Gastroesophageal sphincter (tissue), 3 donors: ENCODE data around the gene TAS1R3.

Experiments
- CTCF ChIP-seq, 4 experiments: fragments of 200-600 bp in 2 of 4; fragments of 450-650 bp in 2 of 4; sonication (generic) in 1 of 4; IDR thresholded peaks; one replicate each; pipeline ENCODE4 v1.5.1; 2017 to 2019; ENCODE audit warnings: antibody characterized with exemption in 4 of 4, mild to moderate bottlenecking in 2 of 4, moderate library complexity in 2 of 4
- EP300 ChIP-seq: sonication (generic); formaldehyde crosslinking; IDR thresholded peaks from one replicate; pipeline ENCODE4 v1.6.1; 2017; ENCODE audit warnings: antibody characterized with exemption, mild to moderate bottlenecking
- POLR2A ChIP-seq, 2 donors: fragments of 450-650 bp; IDR thresholded peaks; one replicate each; pipeline ENCODE4 v1.6.1; 2017; ENCODE audit warnings: antibody characterized with exemption in 2 of 2, mild to moderate bottlenecking in 2 of 2, moderate library complexity in 1 of 2
- POLR2AphosphoS5 ChIP-seq: sonication (generic); formaldehyde crosslinking; IDR thresholded peaks from one replicate; pipeline ENCODE4 v1.6.1; 2017; ENCODE audit warnings: antibody characterized with exemption

GRCh38 chr1:1307923-1308755, 22.9 kb upstream of the TAS1R3 start, which contains the start of the genes ACAP3 and PUSL1:
- peak in 2 of 4 experiments; percentile 33 to 41 for TF ChIP-seq CTCF (IDR thresholded peaks at IDR 0.05)
- TF ChIP-seq POLR2AphosphoS5: peak; percentile 68
- TF ChIP-seq POLR2A (IDR thresholded peaks at IDR 0.05): peak in 1 of 2 donors; percentile 32
- no peak for TF ChIP-seq EP300
